MM.1S (cell line): Measurements from ENCODE around the gene TANK.

Experiments used
- CTCF ChIP-seq: fragments of 300-600 bp; sonication (generic); IDR thresholded peaks from 2 replicates; pipeline ENCODE4 v1.5.1; 2016; ENCODE audit warnings: antibody characterized with exemption, low read length, mixed read lengths
- EZH2phosphoT487 ChIP-seq: fragments of 300-600 bp; sonication (generic); IDR thresholded peaks from 2 replicates; pipeline ENCODE4 v1.6.1; 2018; ENCODE audit warnings: antibody characterized with exemption, low read length

- TF ChIP-seq CTCF: no peak
- no peak for TF ChIP-seq EZH2phosphoT487
Measured at GRCh38 chr2:161172901-161173540, 12.8 kb downstream of the TANK start.
